Transverse colon (tissue), 4 donors: ENCODE measurements around the gene ZDHHC3. TPM values are rescaled to one million over a fixed set of nuclear protein-coding genes. Genes with fewer than 3 reads are reported as not detected.

ENCODE experiments used
- DNase-seq: peaks from one replicate; pipeline ENCODE4 v3.0.0-alpha.2; 2019
- H3K27ac ChIP-seq, 4 donors: fragments of 200-600 bp; sonication (generic); 2 replicates each; pipeline ENCODE4 v1.5.1; 2016 to 2018; ENCODE audit warnings: inconsistent platforms in 4 of 4
- H3K27me3 ChIP-seq: fragments of 200-600 bp; sonication (generic); 2 replicates; pipeline ENCODE4 v1.5.1; 2017; ENCODE audit warnings: inconsistent platforms
- H3K36me3 ChIP-seq, 4 donors: fragments of 200-600 bp; sonication (generic); 2 replicates each; pipeline ENCODE4 v1.5.1; 2017 to 2019; ENCODE audit warnings: inconsistent platforms in 4 of 4
- H3K4me1 ChIP-seq, 4 donors: fragments of 200-600 bp; sonication (generic); 2 replicates each; pipeline ENCODE4 v1.5.1; 2017 to 2020; ENCODE audit warnings: inconsistent platforms in 4 of 4
- H3K4me3 ChIP-seq, 4 donors: fragments of 200-600 bp; sonication (generic); 1 replicate in 1 of 4; 2 replicates in 3 of 4; pipeline versions ENCODE4 v1.5.1 to v1.6.1; 2017 to 2019; ENCODE audit warnings: inconsistent platforms in 4 of 4
- H3K9me3 ChIP-seq, 2 donors: fragments of 200-600 bp; sonication (generic); 2 replicates each; pipeline ENCODE4 v1.5.1; 2017 to 2019; ENCODE audit warnings: inconsistent platforms in 2 of 2
- EP300 ChIP-seq: sonication (generic); formaldehyde crosslinking; IDR thresholded peaks from one replicate; pipeline ENCODE4 v1.6.1; 2017; ENCODE audit warnings: antibody characterized with exemption, low read depth
- POLR2A ChIP-seq: fragments of 450-650 bp; IDR thresholded peaks from one replicate; pipeline ENCODE4 v1.6.1; 2016; ENCODE audit warnings: antibody characterized with exemption, mild to moderate bottlenecking, moderate library complexity
- POLR2AphosphoS5 ChIP-seq, 3 donors: sonication (generic); formaldehyde crosslinking; IDR thresholded peaks; one replicate each; pipeline ENCODE4 v1.6.1; 2016; ENCODE audit warnings: antibody characterized with exemption in 3 of 3
- WGBS, 2 donors: methylation state at CpG; one replicate each; pipeline ENCODE4 v1.1.5; 2018; ENCODE audit warnings: low coverage in 1 of 2; 5-methylcytosine and 5-hydroxymethylcytosine counted together
- in situ Hi-C, 4 donors: fragments of 200-750 bp; cut with MboI; loops; one replicate each; pipeline versions ENCODE4 v1.15.0 to v1.15.1; 2017; ENCODE audit warnings: low sequenced_read_pairs in 3 of 4, low pct_ligation_motif_present in 1 of 4, low pct_unique_long_range_greater_than_20kb in 1 of 4
- intact Hi-C: fragments of 100-400 bp; cut with DNase I; formaldehyde crosslinking; loops from one replicate; pipeline ENCODE4 v1.15.1; 2023; ENCODE audit warnings: low total_unique reads
- total RNA-seq, 4 donors: library from RNA; depleted of rRNA; stranded (reverse); fragments of >200 nt; gene quantifications; one replicate each; pipeline ENCODE4 v1.1.0, GENCODE V29; 2016
- TF ChIP-seq, protein P1 (sequence below), 5 experiments: fragments of 200-600 bp in 3 of 5; fragments of 450-650 bp in 2 of 5; sonication (generic) in 3 of 5; IDR thresholded peaks; 1 replicate in 2 of 5; 2 replicates in 3 of 5; pipeline ENCODE4 v1.5.1; 2016 to 2017; ENCODE audit warnings: antibody characterized with exemption in 5 of 5, inconsistent platforms in 3 of 5, mild to moderate bottlenecking in 2 of 5, moderate library complexity in 1 of 5

Gene ZDHHC3
- total RNA-seq, 4 donors from 2014 or later, result 142 to 258 (median 170) TPM

DNA sequence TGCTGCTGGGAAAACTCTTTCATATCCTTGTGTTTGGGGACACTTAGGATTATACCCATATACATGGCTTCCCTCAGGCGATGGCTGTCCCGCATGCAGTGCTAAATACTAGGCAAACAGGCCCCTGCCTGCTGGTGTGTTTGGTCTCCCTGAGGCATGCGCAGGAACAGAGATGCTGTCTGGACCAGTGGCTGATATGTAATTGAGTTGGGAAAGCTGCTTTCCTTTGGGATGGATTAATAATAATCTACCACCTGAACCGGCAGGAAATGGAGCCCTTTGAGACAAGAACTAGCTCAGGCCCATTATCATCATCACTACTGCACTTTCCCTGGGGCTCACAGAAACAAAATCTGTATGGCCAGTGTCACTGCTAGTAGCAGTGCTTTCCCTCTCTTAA lies 18.0 kb downstream of the ZDHHC3 start:
- Histone ChIP-seq H3K36me3 (peaks cover 0 to 7% (median 2%) of the 10 kb centered on the region in 4 donors), H3K9me3 (no peaks in the 10 kb centered on the region), H3K27me3 (no peaks in the 10 kb centered on the region), H3K27ac (no peak overlapping the region), H3K4me3 (no peak overlapping the region), H3K4me1 (peaks cover 0 to 6% (median 0%) of the 10 kb centered on the region in 4 donors)
- intact Hi-C loops, result no loop called here
- in situ Hi-C loops, result no loop called here
- TF ChIP-seq, protein P1, sequence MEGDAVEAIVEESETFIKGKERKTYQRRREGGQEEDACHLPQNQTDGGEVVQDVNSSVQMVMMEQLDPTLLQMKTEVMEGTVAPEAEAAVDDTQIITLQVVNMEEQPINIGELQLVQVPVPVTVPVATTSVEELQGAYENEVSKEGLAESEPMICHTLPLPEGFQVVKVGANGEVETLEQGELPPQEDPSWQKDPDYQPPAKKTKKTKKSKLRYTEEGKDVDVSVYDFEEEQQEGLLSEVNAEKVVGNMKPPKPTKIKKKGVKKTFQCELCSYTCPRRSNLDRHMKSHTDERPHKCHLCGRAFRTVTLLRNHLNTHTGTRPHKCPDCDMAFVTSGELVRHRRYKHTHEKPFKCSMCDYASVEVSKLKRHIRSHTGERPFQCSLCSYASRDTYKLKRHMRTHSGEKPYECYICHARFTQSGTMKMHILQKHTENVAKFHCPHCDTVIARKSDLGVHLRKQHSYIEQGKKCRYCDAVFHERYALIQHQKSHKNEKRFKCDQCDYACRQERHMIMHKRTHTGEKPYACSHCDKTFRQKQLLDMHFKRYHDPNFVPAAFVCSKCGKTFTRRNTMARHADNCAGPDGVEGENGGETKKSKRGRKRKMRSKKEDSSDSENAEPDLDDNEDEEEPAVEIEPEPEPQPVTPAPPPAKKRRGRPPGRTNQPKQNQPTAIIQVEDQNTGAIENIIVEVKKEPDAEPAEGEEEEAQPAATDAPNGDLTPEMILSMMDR (IDR thresholded peaks at IDR 0.05), result no peak
- TF ChIP-seq EP300 (no peak), POLR2A (no peak), POLR2AphosphoS5 (IDR thresholded peaks at IDR 0.05) (no peak)
- DNase-seq, result no peak
- WGBS, 2 donors, result 93% methylated on average over 4 of the region's 4 CpGs; no CpG with 5 or more reads in 1 of the 2 donors

DNA sequence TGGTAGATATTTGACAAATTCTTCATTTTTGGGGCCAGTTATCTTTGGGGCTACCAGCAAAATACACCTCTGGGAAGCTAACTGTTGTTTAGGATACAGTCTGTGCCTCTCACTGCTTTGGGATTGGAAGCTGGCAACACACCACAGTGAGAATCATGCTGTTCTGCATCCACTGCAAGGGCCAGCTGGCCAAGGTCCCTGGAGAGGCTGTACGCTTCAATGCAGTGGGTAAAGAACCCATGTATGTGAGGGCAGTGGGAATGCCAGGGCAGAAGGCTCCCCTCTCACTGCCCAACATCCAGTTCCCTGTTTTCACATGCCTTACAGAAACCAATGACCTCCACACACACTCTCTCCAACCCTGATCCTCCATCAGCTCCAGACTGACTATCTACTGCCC lies 20.1 kb downstream of the ZDHHC3 start:
- intact Hi-C loops, result no loop called here
- Histone ChIP-seq H3K27ac (no peak overlapping the region), H3K36me3 (peaks cover 0 to 7% (median 2%) of the 10 kb centered on the region in 4 donors), H3K4me1 (peaks cover 0 to 6% (median 0%) of the 10 kb centered on the region in 4 donors), H3K27me3 (no peaks in the 10 kb centered on the region), H3K9me3 (no peaks in the 10 kb centered on the region), H3K4me3 (no peak overlapping the region)
- in situ Hi-C loops, result no loop called here
- TF ChIP-seq EP300 (no peak), POLR2A (no peak)
- WGBS, 2 donors, result 77% methylated on average over 1 of the region's 1 CpG; no CpG with 5 or more reads in 1 of the 2 donors
- DNase-seq, result no peak

DNA sequence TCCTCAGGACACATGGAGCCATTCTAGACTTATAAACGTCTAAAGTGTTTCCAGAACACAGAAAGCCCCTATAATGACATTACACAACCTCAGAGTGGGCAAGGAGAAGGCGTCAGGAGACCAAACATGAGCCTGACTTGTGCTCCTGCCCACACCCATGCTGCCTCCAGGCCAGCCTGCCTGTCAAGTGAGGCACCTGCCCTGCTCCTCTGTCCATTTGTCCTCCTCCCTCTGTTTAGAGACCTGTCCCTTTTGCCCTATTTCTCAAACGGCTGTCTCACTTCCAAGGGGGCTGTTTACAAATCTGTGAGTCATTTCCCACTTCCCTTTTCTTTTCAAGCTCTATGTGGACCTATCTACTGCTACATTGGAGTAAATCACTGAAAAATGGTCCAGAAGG lies 21.0 kb downstream of the ZDHHC3 start:
- Histone ChIP-seq H3K9me3 (no peaks in the 10 kb centered on the region), H3K4me3 (no peak overlapping the region), H3K27me3 (no peaks in the 10 kb centered on the region), H3K27ac (no peak overlapping the region), H3K36me3 (peaks cover 0 to 7% (median 2%) of the 10 kb centered on the region in 4 donors), H3K4me1 (peaks cover 0 to 6% (median 0%) of the 10 kb centered on the region in 4 donors)
- WGBS, 2 donors, result 41 to 44% methylated on average over 2 to 3 of the region's 3 CpGs
- in situ Hi-C loops, result no loop called here
- DNase-seq, result no peak
- intact Hi-C loops, result no loop called here
- no peak for TF ChIP-seq POLR2A
- TF ChIP-seq EP300, result no peak
- no peak for TF ChIP-seq POLR2AphosphoS5 (IDR thresholded peaks at IDR 0.05)
- TF ChIP-seq, protein P1 (IDR thresholded peaks at IDR 0.05), result no peak

DNA sequence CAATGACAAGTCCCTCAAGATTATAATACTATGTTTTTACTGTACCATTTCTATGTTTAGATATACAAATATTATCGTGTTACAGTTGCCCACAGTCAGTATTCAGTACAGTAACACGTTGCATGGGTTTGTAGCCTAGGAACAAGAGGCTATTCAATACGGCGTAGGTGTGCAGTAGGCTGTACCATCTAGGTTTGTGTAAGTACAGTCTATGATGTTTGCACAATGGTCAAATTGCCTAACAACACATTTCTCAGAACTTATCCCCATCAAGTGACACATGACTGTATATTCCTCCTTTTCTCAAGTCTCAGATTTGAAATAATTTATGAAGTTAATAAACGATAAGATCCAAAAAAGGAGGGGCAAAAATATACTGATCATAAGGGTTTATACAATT lies 21.7 kb downstream of the ZDHHC3 start:
- Histone ChIP-seq H3K9me3 (no peaks in the 10 kb centered on the region), H3K36me3 (peaks cover 0 to 7% (median 2%) of the 10 kb centered on the region in 4 donors), H3K4me3 (no peak overlapping the region), H3K27me3 (no peaks in the 10 kb centered on the region), H3K4me1 (peaks cover 0 to 6% (median 0%) of the 10 kb centered on the region in 4 donors), H3K27ac (no peak overlapping the region)
- no peak for DNase-seq
- in situ Hi-C loops, result no loop called here
- 87 to 94% methylated on average over 5 of the region's 5 CpGs for WGBS, 2 donors
- no peak for TF ChIP-seq POLR2A
- TF ChIP-seq, protein P1 (IDR thresholded peaks at IDR 0.05), result no peak
- TF ChIP-seq EP300, result no peak
- TF ChIP-seq POLR2AphosphoS5 (IDR thresholded peaks at IDR 0.05), result no peak
- intact Hi-C loops, result no loop called here

DNA sequence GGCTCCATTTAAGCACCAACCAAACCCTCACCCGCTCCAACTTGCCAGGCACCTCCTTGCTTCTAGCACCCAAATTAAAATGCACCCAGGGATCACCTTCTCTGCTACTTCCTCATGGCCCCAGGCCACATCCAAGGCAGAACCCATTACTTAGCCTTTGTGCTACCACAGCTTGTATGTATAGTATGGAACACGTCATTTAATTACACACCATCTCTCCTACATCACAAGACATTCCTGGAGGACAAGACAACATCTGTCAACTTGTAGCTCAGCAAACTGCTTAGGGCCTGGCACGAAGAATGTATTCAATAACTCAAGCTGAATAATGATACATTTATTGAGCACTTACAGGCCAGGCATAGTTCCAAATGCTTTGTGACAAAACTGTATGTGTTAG lies 23.3 kb downstream of the ZDHHC3 start:
- Histone ChIP-seq H3K9me3 (no peaks in the 10 kb centered on the region), H3K4me1 (peaks cover 0 to 6% (median 0%) of the 10 kb centered on the region in 4 donors), H3K27ac (no peak overlapping the region), H3K4me3 (no peak overlapping the region), H3K27me3 (no peaks in the 10 kb centered on the region), H3K36me3 (peaks cover 0 to 4% (median 1%) of the 10 kb centered on the region in 4 donors)
- TF ChIP-seq POLR2A, result no peak
- no peak for TF ChIP-seq EP300
- TF ChIP-seq, protein P1 (IDR thresholded peaks at IDR 0.05), result no peak
- DNase-seq, result no peak
- WGBS, 2 donors, result 92 to 98% methylated on average over 2 to 3 of the region's 3 CpGs
- intact Hi-C loops, result no loop called here
- in situ Hi-C loops, result no loop called here
